Measurements from ENCODE around the gene ACTBL2.

ACTBL2 gene

GRCh38 chr5:57442080-57442839 lies 40.4 kb downstream of the ACTBL2 start:
- Mint-ChIP-seq H3K27ac (peak overlapping the region; percentile 61 to 88 (median 75)), H3K4me1 (peaks cover 56% of the 10 kb centered on the region), H3K9me3 (no peaks in the 10 kb centered on the region)

DNA sequence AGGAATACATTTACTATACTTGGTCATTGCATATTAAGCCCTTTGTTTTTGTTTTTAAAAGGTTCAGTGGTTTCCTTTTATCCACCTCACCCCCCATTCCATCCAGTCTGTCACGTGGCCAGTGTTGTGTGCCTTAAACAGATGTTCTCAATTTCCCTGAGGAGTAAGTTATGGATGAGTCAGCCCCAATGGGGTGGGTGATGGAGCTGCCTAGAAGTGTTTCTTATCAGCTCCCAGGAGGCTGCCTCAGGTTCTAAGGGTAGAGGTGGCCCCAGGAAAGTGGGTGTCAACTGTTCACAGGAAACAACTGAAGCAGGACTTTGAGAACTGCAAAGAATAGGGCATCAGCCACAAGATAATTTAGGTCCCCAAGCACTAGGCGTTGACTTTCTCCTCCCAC lies 41.1 kb downstream of the ACTBL2 start:
- H3K27me3 Mint-ChIP-seq (ENCODE audit: low read depth): no peaks in the 10 kb centered on the region
- H3K4me1 Mint-ChIP-seq: peaks cover 51% of the 10 kb centered on the region
- peak overlapping the region; percentile 61 to 88 (median 75) for H3K27ac Mint-ChIP-seq
- TF ChIP-seq, protein P1, sequence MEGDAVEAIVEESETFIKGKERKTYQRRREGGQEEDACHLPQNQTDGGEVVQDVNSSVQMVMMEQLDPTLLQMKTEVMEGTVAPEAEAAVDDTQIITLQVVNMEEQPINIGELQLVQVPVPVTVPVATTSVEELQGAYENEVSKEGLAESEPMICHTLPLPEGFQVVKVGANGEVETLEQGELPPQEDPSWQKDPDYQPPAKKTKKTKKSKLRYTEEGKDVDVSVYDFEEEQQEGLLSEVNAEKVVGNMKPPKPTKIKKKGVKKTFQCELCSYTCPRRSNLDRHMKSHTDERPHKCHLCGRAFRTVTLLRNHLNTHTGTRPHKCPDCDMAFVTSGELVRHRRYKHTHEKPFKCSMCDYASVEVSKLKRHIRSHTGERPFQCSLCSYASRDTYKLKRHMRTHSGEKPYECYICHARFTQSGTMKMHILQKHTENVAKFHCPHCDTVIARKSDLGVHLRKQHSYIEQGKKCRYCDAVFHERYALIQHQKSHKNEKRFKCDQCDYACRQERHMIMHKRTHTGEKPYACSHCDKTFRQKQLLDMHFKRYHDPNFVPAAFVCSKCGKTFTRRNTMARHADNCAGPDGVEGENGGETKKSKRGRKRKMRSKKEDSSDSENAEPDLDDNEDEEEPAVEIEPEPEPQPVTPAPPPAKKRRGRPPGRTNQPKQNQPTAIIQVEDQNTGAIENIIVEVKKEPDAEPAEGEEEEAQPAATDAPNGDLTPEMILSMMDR (IDR thresholded peaks at IDR 0.05; ENCODE audit: unreplicated experiment in 3 of 3): no peak
- no peak overlapping the region for H3K4me3 Mint-ChIP-seq
- H3K9me3 Mint-ChIP-seq: no peaks in the 10 kb centered on the region
- H3K36me3 Mint-ChIP-seq (ENCODE audit: low read depth): no peaks in the 10 kb centered on the region

More at GRCh38 chr5:57442080-57442839, 40.4 kb downstream of the ACTBL2 start:
- no peaks in the 10 kb centered on the region for H3K36me3 Mint-ChIP-seq (ENCODE audit: low read depth)
- TF ChIP-seq, protein P1 (IDR thresholded peaks at IDR 0.05; ENCODE audit: unreplicated experiment in 3 of 3): no peak
- H3K27me3 Mint-ChIP-seq (ENCODE audit: low read depth): no peaks in the 10 kb centered on the region
- no peak overlapping the region for H3K4me3 Mint-ChIP-seq

- Mint-ChIP-seq H3K36me3 (ENCODE audit: low read depth) (no peaks in the 10 kb centered on the region), H3K4me1 (peaks cover 51% of the 10 kb centered on the region), H3K9me3 (no peaks in the 10 kb centered on the region), H3K27me3 (ENCODE audit: low read depth) (no peaks in the 10 kb centered on the region), H3K4me3 (no peak overlapping the region), H3K27ac (peak overlapping the region in 2 of 3 experiments; percentile 37 to 65)
- TF ChIP-seq, protein P1 (IDR thresholded peaks at IDR 0.05; ENCODE audit: unreplicated experiment in 3 of 3): no peak
Observed at GRCh38 chr5:57439601-57440000, 43.0 kb downstream of the ACTBL2 start.

GRCh38 chr5:57437976-57438805 lies 44.4 kb downstream of the ACTBL2 start:
- no peaks in the 10 kb centered on the region for H3K27me3 Mint-ChIP-seq (ENCODE audit: low read depth)
- H3K4me1 Mint-ChIP-seq: peaks cover 51% of the 10 kb centered on the region
- H3K9me3 Mint-ChIP-seq: no peaks in the 10 kb centered on the region
- H3K27ac Mint-ChIP-seq: peak overlapping the region; percentile 63 to 93 (median 88)
- no peaks in the 10 kb centered on the region for H3K36me3 Mint-ChIP-seq (ENCODE audit: low read depth)
- H3K4me3 Mint-ChIP-seq: no peak overlapping the region
- TF ChIP-seq, protein P1 (IDR thresholded peaks at IDR 0.05; ENCODE audit: unreplicated experiment in 3 of 3): no peak

DNA sequence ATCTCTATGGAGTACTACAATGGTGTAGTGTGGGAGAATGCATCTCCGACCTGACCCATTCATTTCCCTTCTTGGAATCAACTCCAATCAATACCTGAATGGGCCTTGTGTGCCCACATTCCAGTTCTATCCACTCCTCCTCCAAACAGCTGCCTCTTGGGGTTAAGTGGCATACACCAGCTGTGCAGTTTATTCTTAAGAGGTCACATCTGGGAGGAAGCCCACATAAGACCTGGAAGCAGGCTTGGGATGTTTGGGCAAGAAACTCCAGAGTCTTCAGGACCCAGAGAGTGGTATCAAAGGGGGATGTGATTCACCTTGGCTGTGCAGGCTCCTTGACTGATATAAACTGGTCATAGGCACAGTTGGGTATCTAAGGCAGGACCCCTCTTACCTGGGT lies 46.0 kb downstream of the ACTBL2 start:
- Mint-ChIP-seq H3K27me3 (ENCODE audit: low read depth) (no peaks in the 10 kb centered on the region), H3K4me1 (peaks cover 36% of the 10 kb centered on the region), H3K4me3 (no peak overlapping the region), H3K9me3 (no peaks in the 10 kb centered on the region), H3K27ac (no peak overlapping the region), H3K36me3 (ENCODE audit: low read depth) (no peaks in the 10 kb centered on the region)
- TF ChIP-seq, protein P1 (IDR thresholded peaks at IDR 0.05; ENCODE audit: unreplicated experiment in 3 of 3): no peak
